Stimulated activated CD4-positive, alpha-beta T cell treated with anti-CD3 and anti-CD28 coated beads, Interleukin-1b, Interleukin-23, amount 100 ng/mL, for 4 hours (primary cell): ENCODE results near the gene CD47.

Experiments used
- DNase-seq, 2 donors: peaks; one replicate each; pipeline ENCODE4 v3.0.0-alpha.2; 2020; ENCODE audit warnings: low read depth in 2 of 2

The CD47 gene

DNA sequence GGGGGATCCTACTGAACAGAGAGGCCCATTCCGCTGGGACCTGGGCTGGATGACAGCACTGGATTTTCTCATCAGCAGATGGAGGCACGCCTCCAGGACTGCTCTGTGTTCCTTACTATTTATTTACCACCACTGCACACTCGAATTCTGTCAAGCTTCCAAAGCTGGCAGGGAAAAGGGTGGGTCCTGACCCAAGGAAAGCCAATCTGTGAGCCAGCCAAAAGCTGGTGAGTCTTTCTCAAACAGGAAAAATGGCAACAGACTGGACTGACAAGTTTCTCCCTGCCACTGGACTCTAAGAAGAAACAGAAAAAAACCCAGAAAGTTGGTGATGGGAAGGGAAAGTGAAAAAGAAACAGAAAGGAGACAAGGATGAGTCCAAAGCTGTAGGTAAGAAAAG lies 37.8 kb downstream of the CD47 start:
- DNase-seq: no peak

DNA sequence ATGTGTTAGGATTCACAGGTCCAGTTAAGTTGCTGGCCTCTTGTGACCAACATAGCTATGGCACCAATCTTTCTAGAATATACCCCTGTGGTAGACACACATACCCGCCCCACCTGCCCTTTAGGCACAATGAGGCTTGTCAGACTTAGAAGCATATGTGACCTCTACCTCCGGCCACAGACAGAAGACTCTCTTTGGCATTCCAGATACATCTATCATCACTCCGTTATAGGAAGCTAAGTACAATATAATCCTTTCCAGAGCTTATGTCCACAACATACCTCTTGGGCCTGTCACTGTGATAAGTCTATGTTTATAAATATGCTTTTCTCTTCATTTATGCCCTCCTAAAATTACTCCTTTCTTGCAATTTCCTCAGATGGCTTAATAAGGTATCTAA lies 39.8 kb downstream of the CD47 start:
- no peak for DNase-seq

DNA sequence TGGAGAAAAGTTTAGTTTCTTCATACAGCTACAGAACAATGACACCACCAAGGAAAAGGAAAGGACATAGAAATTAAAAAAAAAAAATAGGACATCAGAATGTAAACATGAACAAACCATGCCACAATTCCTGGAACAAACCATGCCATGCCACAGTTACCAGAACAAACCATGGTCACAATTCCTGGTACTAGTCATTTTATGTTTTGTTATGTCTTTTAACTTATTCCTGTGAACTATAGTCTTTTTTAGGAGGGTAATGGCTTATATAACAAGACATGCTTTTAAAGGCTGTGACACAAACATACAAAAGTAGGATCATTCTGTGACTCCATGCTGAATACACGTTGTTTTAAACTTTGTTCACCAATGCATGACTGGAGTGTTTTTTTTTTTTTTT lies 42.8 kb downstream of the CD47 start:
- DNase-seq: no peak

DNA sequence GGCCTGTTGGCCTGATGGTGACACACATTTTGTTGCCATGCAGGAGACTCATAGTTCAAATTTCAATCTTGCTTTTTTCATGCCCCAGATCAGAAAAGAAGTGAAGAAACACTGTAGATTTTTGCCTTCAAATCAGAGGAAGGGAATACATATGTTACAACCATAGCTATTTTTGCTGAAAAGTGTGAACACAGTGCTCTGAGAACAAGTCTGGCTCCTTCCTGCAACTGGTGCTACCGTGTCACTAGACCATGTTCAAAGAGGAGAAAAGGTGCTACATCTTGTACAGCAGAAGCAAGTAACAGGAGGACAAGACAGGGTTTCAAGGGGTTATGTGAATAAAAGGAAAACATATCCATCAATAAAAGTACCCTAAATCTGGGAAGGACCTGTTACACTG lies 44.6 kb downstream of the CD47 start:
- DNase-seq: no peak

DNA sequence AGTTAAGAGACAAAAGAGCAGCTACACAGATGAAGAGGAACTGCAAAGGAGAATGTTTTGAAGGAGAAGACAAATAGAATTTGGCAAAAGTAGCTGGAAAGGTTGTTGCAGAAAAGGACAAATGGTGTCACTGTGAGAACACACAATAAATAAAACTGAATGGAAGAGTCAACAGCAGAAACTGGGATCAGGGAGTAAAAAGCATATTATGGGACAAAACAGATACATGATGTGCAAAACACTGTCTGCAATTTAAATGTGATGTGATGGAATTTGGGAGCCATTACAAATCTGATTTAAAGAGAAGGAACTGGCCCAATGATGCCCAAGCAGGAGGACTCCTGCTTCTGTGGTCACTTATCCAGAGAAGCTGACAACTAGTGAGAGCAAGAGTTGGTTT lies 46.1 kb downstream of the CD47 start:
- no peak for DNase-seq

DNA sequence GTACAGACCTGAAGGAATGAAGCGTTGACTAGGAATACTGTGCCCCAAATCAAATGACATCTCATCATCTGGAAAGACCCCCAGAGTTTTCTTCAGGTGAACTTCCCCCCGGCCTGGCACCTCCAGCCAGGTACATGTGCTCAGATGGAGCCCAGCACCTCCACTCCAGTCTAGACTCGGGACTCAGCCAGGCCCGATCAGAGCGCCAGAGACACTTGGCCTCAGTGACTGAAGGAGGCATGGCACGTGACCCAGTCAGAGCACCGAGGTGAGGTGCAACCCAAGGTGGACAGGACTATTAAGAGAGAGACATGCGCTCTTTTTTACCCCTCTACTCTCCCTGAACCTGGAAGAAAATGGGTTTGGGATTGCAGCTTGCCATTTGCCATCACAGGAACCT lies 48.5 kb downstream of the CD47 start:
- DNase-seq: no peak

DNA sequence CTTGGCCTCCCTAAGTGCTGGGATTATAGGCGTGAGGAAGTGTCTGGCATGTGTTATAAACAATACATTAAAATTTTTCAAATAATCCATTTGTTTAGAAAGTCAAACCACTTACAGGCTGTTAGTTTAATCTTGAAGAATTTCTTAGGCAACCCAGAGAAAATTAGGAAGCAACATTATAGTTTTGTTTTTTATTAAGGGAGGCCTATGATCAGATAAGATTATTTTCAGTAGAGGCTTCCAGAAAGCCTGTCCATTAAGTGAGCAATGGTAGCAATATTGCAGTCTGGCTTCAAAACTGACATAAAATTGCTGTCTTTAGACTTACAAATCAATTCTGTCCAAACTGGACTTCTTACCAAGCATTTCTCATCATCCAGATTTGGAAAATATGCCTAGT lies 49.6 kb downstream of the CD47 start:
- no peak for DNase-seq

DNA sequence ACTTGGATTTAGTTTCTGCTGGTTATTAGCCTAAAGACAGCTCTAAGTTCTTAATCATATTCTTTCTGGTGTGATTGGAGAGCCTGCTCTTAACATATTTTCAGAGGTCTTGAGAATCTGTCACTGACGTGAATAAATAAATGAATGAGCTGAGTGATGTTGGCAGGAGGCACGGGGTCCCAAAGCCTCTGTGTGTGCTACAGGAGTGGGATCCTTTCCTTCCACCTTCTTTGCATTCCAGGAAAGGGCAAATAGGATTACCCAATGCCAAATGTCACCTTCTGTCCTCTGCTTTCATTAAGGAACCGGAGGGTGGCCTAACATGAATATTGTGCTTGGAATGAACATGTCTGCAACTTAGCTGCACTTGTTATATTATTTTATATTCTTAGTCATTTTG lies 53.1 kb downstream of the CD47 start:
- no peak for DNase-seq

DNA sequence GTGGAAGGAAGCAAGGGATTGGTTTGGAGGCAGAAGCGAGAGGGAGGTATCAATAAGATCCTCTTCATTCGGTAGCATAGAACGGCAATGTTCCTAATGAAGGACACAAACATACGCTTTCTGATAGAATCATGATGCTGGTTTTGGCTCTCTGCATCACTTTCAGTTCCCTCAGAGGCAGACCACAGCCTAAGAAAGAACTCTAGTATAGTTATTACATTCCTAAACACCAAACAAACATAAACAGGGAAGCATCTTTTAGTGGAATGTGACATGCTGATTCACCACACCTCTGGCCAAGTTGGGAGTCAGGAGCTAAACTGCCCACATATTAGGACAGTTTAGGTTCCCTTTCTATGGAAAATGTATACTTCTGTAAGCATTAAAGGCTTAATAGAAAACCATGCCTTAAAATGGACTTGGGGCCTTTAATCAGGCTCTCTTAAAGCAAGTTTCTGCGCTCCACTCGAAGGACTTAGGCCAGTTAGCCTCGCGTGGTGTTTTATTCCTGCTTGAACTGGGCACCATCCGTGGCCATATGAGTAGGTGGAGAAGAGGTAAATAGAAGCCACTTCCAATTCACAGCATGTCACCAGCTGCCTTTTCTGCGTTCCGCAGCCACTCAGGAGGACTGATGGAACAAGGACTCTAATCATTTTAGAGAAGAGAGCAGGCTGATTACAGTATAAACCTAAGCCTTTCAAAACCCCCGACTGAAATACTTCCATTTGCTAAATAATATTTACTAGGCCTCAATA lies 53.7 kb downstream of the CD47 start:
- no peak for DNase-seq

DNA sequence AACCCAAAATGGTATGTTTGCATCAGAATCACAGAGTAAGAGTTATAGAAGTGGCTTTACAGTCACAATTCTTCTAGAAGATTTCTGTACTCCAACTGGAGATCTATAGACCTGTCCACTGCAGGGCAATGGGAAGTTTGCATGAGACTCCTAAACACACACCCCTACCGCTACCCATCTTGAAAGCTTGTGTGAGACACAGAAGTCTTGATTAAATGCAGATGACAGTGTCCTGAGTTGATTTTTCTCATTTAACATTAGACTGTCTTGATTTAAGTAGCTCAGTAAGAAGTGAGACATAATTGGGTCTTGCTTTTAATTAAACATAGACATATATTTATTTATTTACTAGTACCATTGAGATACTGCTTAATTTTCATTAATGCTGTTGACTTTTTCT lies 54.4 kb downstream of the CD47 start:
- DNase-seq: no peak

DNA sequence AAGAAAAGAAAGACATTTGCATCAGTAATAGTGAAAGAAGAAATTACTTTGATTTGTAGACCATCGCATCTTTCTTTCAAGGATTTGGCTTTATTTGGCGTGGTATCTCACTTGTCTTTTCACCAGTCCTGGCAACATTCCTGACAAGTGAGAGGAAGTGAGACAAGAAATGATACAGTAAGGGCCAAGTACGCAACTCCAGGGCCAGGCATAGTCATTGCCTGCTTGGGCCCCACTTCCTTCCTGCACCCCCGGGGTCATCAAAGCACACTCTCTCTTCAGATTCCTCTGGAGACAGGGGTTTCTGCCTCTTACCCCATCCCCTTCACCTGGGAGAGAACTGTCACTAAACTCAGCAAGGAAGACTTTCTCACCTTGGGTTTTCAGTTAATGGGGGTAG lies 55.1 kb downstream of the CD47 start:
- no peak for DNase-seq

DNA sequence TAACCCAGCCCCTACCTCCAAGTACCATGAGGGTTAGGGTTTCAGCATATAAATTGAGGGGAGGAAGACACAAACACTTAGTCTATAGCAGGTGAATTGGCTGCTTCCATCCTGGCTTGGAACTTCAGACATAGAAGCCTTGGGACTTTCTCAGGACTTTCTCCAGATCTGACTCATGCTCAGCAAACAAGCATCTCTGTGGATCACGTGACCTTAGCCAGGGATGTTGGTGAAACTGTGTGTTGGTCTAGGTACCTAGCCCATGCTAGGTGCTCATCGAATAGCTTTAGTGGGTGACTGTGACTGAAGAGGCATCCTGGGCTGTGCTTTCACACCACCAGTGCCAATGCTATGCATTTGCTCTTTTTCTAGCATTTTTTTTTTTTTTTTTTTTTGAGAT lies 58.9 kb downstream of the CD47 start:
- no peak for DNase-seq

DNA sequence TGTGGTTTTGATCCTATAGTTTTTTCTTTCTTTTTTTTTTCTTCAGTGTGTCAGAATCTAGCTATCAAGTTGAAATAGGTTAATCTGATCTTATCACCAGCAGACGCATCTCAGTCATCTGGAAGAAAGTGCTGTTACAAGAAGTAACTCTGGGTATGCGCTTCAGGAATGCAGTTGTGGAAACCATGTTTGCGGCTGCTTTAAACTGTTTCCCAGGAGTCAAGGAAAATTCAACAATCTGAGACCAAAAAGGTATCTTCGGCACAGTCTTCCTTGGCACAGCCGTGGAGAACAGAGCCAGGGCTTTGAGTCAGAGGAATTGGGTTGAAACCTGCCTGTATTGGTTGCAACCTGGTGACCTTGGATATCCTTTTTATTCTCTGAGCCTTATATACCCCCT lies 59.9 kb downstream of the CD47 start:
- DNase-seq: no peak

DNA sequence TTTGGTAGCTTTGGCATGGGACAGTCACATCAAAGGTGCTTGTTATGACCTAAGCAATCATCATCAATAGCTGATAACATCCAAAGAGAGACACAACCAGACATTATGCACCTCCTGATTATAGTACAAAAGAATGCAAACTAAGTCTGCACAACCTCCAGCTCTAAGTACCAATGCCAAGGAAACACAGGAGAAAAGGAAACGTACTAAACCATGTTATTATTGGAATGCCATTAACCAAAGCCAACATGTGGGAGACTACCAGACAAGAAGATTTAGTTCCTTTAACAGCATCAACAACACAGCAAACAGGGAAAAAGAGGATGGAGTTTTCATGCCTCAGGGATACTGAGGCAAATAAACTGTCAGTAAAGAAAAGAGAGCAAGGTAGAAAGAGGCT lies 61.4 kb downstream of the CD47 start:
- no peak for DNase-seq

DNA sequence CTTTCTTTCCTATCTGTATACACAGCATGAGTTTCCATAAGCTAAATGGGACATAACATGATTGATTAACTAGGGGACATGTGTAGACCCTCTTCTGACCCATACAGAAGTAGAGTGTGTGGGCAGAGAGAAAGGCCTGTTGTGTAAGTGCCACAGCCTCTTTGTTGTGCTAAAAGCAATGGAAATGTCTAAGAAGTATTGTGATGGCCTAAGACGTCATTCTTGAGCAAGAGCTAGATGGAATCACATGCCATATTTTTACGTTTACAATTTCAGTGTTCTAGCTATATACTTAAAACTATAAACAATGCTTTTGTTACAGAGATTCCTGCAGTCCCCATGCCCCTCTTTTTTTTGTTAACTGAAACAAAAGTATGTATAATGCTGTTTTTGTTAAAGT lies 61.9 kb downstream of the CD47 start:
- no peak for DNase-seq

DNA sequence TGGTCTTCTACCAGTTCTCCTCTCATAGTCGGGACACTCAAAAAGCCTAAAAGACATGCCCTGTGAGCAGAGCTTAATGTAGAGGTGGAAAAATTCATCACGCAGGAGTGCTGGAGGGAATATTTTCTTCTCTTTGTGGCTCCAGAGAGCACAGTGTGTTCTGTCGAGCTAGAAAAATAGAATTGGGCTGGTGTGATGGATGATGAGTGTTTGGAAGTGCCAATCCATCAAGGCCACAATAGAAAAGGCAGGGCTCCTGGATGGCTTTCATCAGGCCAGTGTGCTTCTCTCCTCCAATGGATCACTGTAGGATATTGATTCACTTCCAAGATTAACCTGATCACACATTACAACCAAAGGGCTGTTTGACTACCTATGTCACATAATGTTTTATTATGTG lies 65.7 kb downstream of the CD47 start:
- no peak for DNase-seq

DNA sequence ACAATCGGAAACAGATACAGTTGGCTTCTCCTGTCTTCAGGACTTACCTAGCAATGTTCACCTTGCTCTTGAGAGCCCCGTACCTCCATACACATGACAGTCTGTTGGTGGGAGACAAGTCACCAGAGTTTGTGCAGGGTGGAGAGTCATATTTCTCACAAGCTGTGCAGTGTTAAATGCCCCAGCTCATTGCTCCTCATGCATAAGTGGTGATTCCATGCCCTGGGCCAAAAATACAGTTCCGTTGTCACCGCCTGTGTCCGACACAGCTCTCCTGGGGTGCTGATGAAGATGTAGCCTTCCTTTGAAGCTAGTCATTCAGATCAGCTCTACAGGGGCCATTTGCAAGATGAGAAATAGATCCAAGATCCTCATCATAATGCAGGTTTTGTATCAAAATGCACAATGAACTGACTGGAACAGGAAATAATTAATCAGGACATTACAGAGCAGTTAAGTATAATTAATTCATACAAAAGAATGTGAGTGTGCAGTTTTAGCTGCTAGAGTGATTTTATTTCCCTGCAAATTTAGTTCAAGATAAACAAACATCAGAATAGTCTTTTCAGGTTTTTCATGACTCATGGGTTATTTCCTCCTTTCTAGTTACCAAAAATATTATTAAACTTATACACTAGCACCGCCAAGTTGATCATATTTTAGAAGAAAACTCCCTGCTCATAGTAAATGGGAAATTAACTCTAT lies 66.5 kb downstream of the CD47 start:
- no peak for DNase-seq

DNA sequence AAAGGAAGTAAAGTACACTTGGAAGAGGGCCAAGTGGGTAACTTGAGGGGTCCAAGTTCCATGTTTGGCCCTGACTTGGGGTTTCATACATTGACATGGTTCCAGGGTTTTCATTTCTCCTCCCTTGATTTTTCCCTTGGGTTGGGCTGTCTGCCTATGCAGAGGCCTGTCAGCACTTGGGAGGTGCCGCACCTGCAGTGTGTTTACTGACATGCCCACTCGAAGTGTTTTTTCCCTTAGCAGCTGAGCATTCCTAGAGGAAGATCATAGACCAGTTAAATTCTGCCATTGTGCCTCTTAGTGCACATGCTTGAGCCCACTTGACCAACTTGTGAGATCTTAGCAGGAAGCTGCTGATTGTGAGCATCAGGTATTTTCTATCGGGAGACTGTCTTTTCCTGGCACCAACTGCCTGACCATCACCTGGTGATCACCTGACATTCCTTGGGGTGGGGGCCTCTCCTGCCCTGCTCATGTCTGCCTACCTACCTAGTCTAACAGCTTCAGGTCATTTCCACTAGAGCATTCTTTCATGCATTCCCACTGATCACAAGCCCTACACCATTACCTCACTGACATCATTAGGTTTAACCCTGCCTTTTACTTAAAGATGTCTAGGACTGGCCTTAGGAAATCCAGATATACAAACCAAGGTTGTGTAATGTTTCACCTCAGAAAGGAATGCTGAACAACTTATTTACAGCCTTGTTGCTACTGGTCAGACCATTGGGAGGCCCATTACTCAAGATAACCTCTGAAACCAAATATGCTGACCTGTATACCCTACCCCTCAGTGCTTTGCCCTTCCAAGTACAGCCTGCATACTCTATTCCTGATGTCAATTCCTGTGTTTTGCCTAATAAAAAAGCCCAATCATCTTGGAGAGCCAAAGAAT lies 68.3 kb downstream of the CD47 start:
- DNase-seq: no peak

DNA sequence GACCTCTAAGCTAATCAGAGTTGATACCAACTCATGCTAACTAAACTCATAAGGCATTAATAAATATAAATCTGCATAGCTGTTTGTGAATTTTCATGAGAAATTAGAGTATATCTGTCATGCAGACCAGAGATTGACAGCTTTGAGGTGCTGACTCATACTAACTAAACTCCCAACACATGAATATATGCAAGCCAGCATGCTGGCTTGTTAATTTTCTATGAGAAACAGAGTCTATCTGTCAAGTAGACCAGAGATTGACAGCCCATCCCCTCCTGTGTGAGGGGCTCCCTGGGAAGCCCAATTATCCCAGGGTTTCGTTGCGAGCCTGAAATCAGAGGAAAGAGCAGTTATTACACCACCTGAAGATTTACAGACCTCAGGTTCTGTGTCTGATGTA lies 69.3 kb downstream of the CD47 start:
- DNase-seq: no peak

DNA sequence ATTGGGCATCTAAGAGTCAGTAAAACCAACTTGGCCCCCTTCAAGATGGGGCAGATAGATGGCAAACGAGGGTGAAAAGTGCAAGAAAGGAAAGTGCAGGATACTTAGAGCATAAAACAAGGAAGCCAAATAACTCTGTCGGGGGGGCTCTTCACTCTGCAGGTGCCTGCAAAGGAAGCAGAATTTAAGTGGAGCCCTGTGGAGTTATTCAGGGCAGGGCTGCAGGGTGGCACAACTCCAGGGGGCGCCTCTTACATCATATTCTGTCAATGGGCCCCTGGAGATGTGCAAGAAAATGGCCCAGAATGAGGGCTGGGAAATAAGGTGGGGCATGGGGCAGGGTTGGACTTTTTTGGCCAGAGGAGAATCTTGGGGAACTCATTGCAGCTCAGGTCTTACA lies 69.7 kb downstream of the CD47 start:
- DNase-seq: no peak

DNA sequence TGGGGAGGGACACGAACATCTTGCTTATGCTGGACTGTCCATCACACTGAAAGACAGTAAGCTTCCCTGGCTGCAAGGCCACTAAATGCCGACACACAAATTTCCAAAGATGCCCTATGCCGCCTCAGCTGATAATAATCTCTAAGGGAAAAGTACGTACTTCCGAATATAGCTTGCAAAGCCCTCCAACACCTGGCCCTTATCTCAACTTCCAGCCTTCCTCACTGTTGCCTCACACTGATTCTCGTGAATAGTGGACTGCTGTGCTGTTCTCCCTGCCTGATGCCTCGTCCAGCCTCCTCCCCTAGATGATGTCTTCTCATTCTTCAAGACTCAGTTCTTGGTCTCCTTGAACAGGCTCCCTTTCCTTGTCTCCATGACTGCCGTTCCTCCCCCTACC lies 72.3 kb downstream of the CD47 start:
- DNase-seq: no peak

DNA sequence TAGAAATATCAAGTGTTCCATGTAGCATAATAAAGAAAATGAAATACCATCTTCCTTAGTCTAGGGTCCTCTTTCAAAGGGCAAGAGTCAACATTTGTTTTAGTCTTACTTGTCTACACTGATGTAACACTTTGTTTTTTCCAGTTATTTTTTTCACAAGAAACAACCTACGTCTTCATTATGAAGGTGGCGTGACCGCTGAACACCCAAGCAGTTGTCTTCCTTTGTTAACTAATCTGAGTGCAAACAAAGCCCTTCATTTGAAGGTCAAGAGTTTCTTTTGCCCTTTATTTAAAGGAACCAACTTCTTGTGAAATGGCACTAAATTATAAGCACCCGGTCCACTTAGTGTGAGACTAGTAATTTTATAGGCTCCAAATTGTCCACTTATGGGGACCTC lies 73.2 kb downstream of the CD47 start:
- DNase-seq: no peak

DNA sequence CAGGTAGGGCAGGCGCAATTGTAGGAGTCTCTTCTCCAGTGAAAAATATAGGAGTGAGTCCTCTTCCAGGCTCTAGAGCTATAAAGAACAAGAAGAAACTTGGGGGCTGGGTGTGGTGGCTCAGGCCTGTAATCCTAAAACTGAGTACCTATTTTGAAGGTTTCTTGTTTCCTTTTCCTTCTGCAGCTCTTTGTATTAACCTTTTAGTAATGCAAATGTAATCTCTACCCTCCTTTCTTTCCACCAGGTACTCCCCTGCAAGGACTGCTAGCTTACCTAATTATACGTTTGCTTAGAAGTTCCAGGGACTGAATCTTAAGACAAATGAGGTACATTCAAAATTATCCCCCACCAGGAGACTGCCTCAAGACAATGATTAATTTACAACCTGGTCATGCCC lies 75.9 kb downstream of the CD47 start:
- no peak for DNase-seq
